Effector memory CD8-positive, alpha-beta T cell (primary cell): ENCODE data around the gene ORC4.
"Not testable (repeated sequence)": the region's sequence is repeated elsewhere in the genome, so short reads cannot be mapped to it uniquely, and the experiment has no call there.

Experiments
- ATAC-seq: fragments of 150-1000 bp; cut with Tn5 transposase; replicated peaks from 2 replicates; pipeline ENCODE4 v1.10.0; 2021; ENCODE audit warnings: mild to moderate bottlenecking, moderate library complexity
- DNase-seq, 3 experiments: peaks; one replicate each; pipeline ENCODE4 v3.0.0; 2021
- H3K27ac Mint-ChIP-seq, 2 donors: one replicate each; pipeline ENCODE4 v1.8.0; 2022; ENCODE audit warnings: mild to moderate bottlenecking in 2 of 2, mixed read lengths in 2 of 2, moderate library complexity in 2 of 2
- H3K27me3 Mint-ChIP-seq, 2 donors: one replicate each; pipeline ENCODE4 v1.8.0; 2022; ENCODE audit warnings: mixed read lengths in 2 of 2
- H3K36me3 Mint-ChIP-seq: one replicate; pipeline ENCODE4 v1.8.0; 2022; ENCODE audit warnings: mild to moderate bottlenecking, moderate library complexity, mixed read lengths; ENCODE audit not compliant: insufficient read depth
- H3K4me1 Mint-ChIP-seq, 2 donors: one replicate each; pipeline ENCODE4 v1.8.0; 2022; ENCODE audit warnings: low read depth in 2 of 2, mixed read lengths in 2 of 2
- H3K4me3 Mint-ChIP-seq, 2 donors: one replicate each; pipeline ENCODE4 v1.8.0; 2022; ENCODE audit warnings: mild to moderate bottlenecking in 2 of 2, mixed read lengths in 2 of 2, moderate library complexity in 2 of 2
- H3K9me3 Mint-ChIP-seq, 2 donors: one replicate each; pipeline ENCODE4 v1.8.0; 2022; ENCODE audit warnings: mixed read lengths in 2 of 2

The ORC4 gene

GRCh38 chr2:148031152-148031551, 10.6 kb upstream of the ORC4 start:
- DNase-seq (no peak), ATAC-seq (no peak)
- Mint-ChIP-seq H3K4me3 (no peak overlapping the region), H3K27ac (no peak overlapping the region), H3K27me3 (no peaks in the 10 kb centered on the region), H3K36me3 (no peaks in the 10 kb centered on the region), H3K4me1 (peaks cover 3 to 19% of the 10 kb centered on the region in 2 donors), H3K9me3 (no peaks in the 10 kb centered on the region)

DNA sequence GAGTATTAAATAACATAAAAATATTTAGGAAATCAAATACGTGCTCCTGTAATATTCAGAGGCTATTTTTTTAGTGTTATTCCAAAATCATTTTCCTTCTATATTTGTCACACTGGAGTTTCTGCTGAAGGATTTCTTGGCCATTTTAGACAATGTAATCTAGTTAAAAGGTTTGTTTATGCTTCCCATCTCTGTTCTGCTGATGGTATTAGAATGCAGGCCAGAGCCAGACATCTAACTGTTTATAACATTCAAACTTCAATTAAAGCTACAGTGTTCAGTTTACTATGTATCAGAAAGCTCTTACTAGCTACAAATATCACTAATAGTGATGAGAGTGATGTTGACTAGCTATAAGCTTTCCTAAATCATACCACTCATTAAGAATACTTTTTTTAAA, 8.2 kb upstream of the ORC4 start:
- no peak overlapping the region for H3K4me3 Mint-ChIP-seq
- DNase-seq (no peak), ATAC-seq (no peak)
- H3K36me3 Mint-ChIP-seq, result no peaks in the 10 kb centered on the region
- no peaks in the 10 kb centered on the region for H3K9me3 Mint-ChIP-seq
- H3K27me3 Mint-ChIP-seq, result no peaks in the 10 kb centered on the region
- H3K27ac Mint-ChIP-seq, result no peak overlapping the region
- peaks cover 7 to 22% of the 10 kb centered on the region in 2 donors for H3K4me1 Mint-ChIP-seq

- Mint-ChIP-seq H3K4me3 (no peak overlapping the region), H3K27ac (no peak overlapping the region), H3K27me3 (no peaks in the 10 kb centered on the region), H3K36me3 (no peaks in the 10 kb centered on the region), H3K4me1 (peaks cover 9 to 29% of the 10 kb centered on the region in 2 donors), H3K9me3 (no peaks in the 10 kb centered on the region)
- ATAC-seq (no peak), DNase-seq (no peak)
Measured at GRCh38 chr2:148027822-148028221, 7.3 kb upstream of the ORC4 start.

DNA sequence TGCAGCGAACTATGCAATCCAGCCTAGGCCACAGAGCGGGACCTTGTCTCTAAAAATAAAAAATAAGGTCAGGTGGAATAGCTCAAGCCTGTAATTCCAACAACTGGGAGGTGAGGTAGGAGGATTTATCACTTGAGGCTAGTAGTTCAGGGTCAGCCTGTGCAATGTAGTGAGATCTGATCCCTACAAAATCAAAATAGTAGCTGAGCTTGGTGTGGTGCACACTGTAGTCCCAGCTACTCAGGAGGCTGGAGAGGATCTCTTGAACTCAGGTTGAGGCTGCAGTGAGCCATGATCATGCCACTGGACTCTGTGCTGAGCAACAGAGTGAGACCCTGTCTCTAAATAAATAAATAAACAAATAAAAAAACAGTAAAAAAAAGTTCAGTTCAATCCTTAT, 6.0 kb upstream of the ORC4 start:
- H3K4me3 Mint-ChIP-seq, result no peak overlapping the region
- peaks cover 11 to 28% of the 10 kb centered on the region in 2 donors for H3K4me1 Mint-ChIP-seq
- no peaks in the 10 kb centered on the region for H3K27me3 Mint-ChIP-seq
- DNase-seq, result no peak
- no peak overlapping the region for H3K27ac Mint-ChIP-seq
- H3K9me3 Mint-ChIP-seq, result no peaks in the 10 kb centered on the region
- no peak for ATAC-seq
- no peaks in the 10 kb centered on the region for H3K36me3 Mint-ChIP-seq

DNA sequence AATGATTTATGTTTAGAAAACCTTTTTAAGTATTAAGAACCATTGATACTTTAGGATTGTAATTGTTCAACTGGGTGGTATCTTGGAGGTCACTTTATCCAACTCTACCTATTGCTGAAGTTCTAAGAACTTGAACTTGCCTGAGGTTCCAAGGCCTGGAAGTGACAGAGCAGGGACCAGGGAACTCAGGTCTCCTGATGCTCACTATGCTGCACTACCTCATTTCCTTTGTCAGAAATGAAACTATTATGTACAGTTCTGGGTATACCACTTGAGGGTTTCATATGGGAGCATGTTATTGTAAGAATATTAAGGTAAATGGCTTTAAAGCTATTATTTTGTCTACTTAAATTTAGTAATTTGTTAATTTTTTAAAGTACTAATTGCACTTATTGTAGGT, 3.3 kb upstream of the ORC4 start:
- ATAC-seq (no peak), DNase-seq (no peak)
- peaks cover 25 to 45% of the 10 kb centered on the region in 2 donors for H3K4me1 Mint-ChIP-seq
- peak overlapping the region in 1 of 2 donors; percentile 92 for H3K27ac Mint-ChIP-seq
- H3K9me3 Mint-ChIP-seq, result no peaks in the 10 kb centered on the region
- peaks cover 11% of the 10 kb centered on the region for H3K36me3 Mint-ChIP-seq
- peak overlapping the region in 1 of 2 donors; percentile 43 for H3K4me3 Mint-ChIP-seq
- no peaks in the 10 kb centered on the region for H3K27me3 Mint-ChIP-seq

DNA sequence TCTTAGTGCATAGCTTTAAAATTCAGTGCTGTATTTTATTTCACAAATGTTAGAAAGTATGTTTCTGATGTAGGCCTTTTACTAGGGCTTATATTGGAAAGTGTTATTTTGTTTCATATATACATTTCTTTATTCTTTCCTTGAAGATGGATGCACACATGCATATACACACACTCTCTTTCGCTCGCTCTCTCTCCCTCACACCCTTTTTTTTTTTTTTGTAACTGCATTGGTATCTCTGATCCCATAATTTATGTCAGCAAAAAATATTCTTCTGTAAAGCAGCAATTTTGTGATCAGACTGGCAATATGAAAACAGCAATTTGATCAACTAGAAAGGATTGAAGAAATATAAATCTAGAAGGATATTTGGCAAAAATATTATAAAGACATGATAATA, 2.3 kb upstream of the ORC4 start:
- ATAC-seq, result no peak
- Mint-ChIP-seq H3K27me3 (no peaks in the 10 kb centered on the region), H3K4me3 (peak overlapping the region; percentile 90 to 94), H3K36me3 (peaks cover 11% of the 10 kb centered on the region), H3K4me1 (peaks cover 31 to 53% of the 10 kb centered on the region in 2 donors), H3K27ac (peak overlapping the region; percentile 12 to 92), H3K9me3 (no peaks in the 10 kb centered on the region)
- no peak for DNase-seq

DNA sequence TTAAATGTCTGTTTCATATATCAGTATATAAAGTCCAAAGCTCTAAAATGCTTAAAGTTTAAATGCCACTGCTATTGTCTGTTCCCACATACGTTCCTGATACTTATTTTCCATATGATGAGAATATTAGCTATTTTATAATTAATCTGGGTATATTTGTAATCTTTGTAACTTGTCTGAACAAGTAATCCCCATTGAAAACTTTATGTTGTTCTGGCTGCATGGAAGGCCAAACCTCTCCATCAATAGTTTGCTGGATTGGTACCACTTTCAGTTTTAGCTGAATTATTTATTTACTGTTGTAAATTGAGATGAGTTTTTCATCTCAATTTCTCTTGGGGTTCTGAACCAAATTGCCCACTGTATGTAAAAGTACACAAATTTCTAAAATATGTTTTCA, 1.8 kb upstream of the ORC4 start:
- peak overlapping the region; percentile 92 to 93 for H3K27ac Mint-ChIP-seq
- H3K4me3 Mint-ChIP-seq, result peak overlapping the region; percentile 90 to 94
- no peaks in the 10 kb centered on the region for H3K9me3 Mint-ChIP-seq
- DNase-seq, result no peak
- H3K36me3 Mint-ChIP-seq, result peaks cover 11% of the 10 kb centered on the region
- ATAC-seq, result no peak
- H3K27me3 Mint-ChIP-seq, result no peaks in the 10 kb centered on the region
- H3K4me1 Mint-ChIP-seq, result peaks cover 33 to 54% of the 10 kb centered on the region in 2 donors

- Mint-ChIP-seq H3K4me3 (peak overlapping the region; percentile 90 to 94), H3K36me3 (peaks cover 11% of the 10 kb centered on the region), H3K4me1 (peaks cover 34 to 54% of the 10 kb centered on the region in 2 donors), H3K27me3 (no peaks in the 10 kb centered on the region), H3K9me3 (no peaks in the 10 kb centered on the region), H3K27ac (peak overlapping the region; percentile 92 to 93)
- ATAC-seq (no peak), DNase-seq (no peak)
Measured at GRCh38 chr2:148021886-148022285, 1.3 kb upstream of the ORC4 start.

- DNase-seq (peak in 2 of 3 experiments; percentile 54 to 59), ATAC-seq (peak; percentile 63)
- Mint-ChIP-seq H3K9me3 (no peaks in the 10 kb centered on the region), H3K36me3 (peaks cover 11% of the 10 kb centered on the region), H3K4me3 (peak within 1 kb of the TSS; percentile 90 to 94), H3K4me1 (peaks cover 36 to 55% of the 10 kb centered on the region in 2 donors), H3K27ac (peak within 1 kb of the TSS; percentile 92 to 93), H3K27me3 (no peaks in the 10 kb centered on the region)
Measured at GRCh38 chr2:148021059-148021861, 723 bp upstream of the ORC4 start, which contains the start of gene MBD5. TSS of gene MBD5 (plus strand) at chr2:148021091.

DNA sequence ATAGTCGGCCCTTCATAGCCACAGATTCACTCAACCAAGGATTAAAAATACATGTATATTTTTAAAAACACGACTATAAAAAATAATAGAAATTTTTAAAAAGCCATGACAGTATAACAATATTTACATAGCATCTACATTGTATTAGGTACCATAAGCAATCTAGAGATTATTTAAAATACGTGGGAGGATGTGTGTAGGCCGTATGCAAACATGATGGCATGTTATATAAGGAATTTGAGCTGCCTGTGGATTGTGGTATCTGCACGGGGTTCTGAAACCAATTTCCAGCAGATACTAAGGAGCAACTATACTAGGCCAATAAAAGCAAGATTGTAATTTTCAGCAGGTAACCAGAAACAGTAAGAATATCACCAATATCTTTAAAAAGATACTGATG, 5.9 kb downstream of the ORC4 start:
- Mint-ChIP-seq H3K36me3 (no peaks in the 10 kb centered on the region), H3K9me3 (no peaks in the 10 kb centered on the region), H3K4me1 (peaks cover 28 to 54% of the 10 kb centered on the region in 2 donors), H3K4me3 (no peak overlapping the region), H3K27ac (no peak overlapping the region), H3K27me3 (no peaks in the 10 kb centered on the region)
- ATAC-seq, result no peak
- DNase-seq, result no peak

- no peak overlapping the region for H3K27ac Mint-ChIP-seq
- H3K9me3 Mint-ChIP-seq, result no peaks in the 10 kb centered on the region
- no peaks in the 10 kb centered on the region for H3K36me3 Mint-ChIP-seq
- DNase-seq, result no peak
- ATAC-seq, result no peak
- H3K4me1 Mint-ChIP-seq, result peaks cover 25 to 55% of the 10 kb centered on the region in 2 donors
- H3K27me3 Mint-ChIP-seq, result no peaks in the 10 kb centered on the region
- H3K4me3 Mint-ChIP-seq, result no peak overlapping the region
Measured at GRCh38 chr2:148013876-148014275, 6.7 kb downstream of the ORC4 start.

DNA sequence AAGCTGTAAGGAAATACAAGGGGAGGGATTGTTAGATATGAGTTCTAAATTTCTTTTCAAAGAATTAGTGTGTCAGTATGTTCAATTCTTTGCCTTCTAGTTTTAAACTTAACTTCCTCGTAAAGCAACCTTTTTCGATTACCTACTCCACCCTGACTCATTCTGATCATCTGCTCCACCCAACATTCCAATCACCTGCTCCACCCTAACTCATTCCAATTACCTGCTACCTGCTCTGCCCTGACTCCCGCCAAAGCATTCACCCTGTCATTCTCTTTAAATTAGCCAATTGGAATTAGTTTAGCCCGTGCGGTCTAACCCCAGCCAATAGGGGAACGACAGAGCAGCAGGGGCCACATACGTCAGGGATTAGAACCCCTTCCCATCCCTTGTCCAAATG, 12.1 kb downstream of the ORC4 start:
- H3K4me1 Mint-ChIP-seq, result peaks cover 24 to 67% of the 10 kb centered on the region in 2 donors
- H3K4me3 Mint-ChIP-seq, H3K36me3 Mint-ChIP-seq, H3K9me3 Mint-ChIP-seq, H3K27ac Mint-ChIP-seq, ATAC-seq, DNase-seq, H3K27me3 Mint-ChIP-seq: not testable (repeated sequence)

- no peak overlapping the region for H3K27ac Mint-ChIP-seq
Measured at GRCh38 chr2:148007219-148007900, 13.2 kb downstream of the ORC4 start.

More at GRCh38 chr2:148007219-148007900, 13.2 kb downstream of the ORC4 start:
- DNase-seq (no peak), ATAC-seq (no peak)
- Mint-ChIP-seq H3K36me3 (peaks cover 2% of the 10 kb centered on the region), H3K9me3 (peaks cover 3 to 6% of the 10 kb centered on the region in 2 donors), H3K4me1 (peaks cover 22 to 68% of the 10 kb centered on the region in 2 donors), H3K4me3 (no peak overlapping the region), H3K27me3 (no peaks in the 10 kb centered on the region)
